ENCODE data around the gene SHANK1. TPM values are rescaled to one million over a fixed set of nuclear protein-coding genes. Genes with fewer than 3 reads are reported as not detected.

The SHANK1 gene
- polyA plus RNA-seq, 3 donors = not detected

- Mint-ChIP-seq H3K4me3 (no peak overlapping the region), H3K27me3 (ENCODE audit: low read depth in 3 of 3) (peaks cover 20 to 29% (median 24%) of the 10 kb centered on the region in 3 donors), H3K9me3 (peaks cover 0 to 3% (median 0%) of the 10 kb centered on the region in 7 donors), H3K27ac (no peak overlapping the region), H3K36me3 (no peaks in the 10 kb centered on the region), H3K4me1 (no peaks in the 10 kb centered on the region)
- DNase-seq = no peak
- Histone ChIP-seq H3K4me2 (replicated peaks; ENCODE audit: extremely low read depth, low read length, poor library complexity, severe bottlenecking) (no peak overlapping the region), H3K79me2 (ENCODE audit: insufficient read depth, low read length) (no peaks in the 10 kb centered on the region), H3K4me1 (ENCODE audit: control insufficient read depth in 1 of 2, insufficient read depth in 2 of 2, low read length in 2 of 2) (peaks cover 0 to under 1% of the 10 kb centered on the region in 2 donors), H3K27me3 (ENCODE audit: control insufficient read depth in 2 of 2, insufficient read depth in 2 of 2, low read length in 2 of 2) (peaks cover 2 to 13% of the 10 kb centered on the region in 2 donors), H3K36me3 (replicated peaks in 1 of 2; ENCODE audit: control insufficient read depth in 1 of 2, insufficient read depth in 2 of 2, low read length in 2 of 2) (no peaks in the 10 kb centered on the region), H3K4me3 (replicated peaks in 1 of 3; ENCODE audit: low read depth in 2 of 3, low read length in 3 of 3) (no peak overlapping the region), H3K9me3 (replicated peaks in 1 of 2; ENCODE audit: control insufficient read depth in 1 of 2, insufficient read depth in 1 of 2, low read length in 2 of 2) (no peaks in the 10 kb centered on the region), H3K27ac (ENCODE audit: low read depth in 1 of 2, low read length in 2 of 2) (no peak overlapping the region), H2AFZ (ENCODE audit: insufficient read depth, low read depth, low read length, poor library complexity, severe bottlenecking) (no peak overlapping the region), H3K9ac (ENCODE audit: insufficient read depth, low read length, poor library complexity, severe bottlenecking) (no peak overlapping the region), H4K20me1 (ENCODE audit: insufficient read depth, low read length) (no peaks in the 10 kb centered on the region)
- no peak for TF ChIP-seq CTCF (IDR thresholded peaks at IDR 0.05)
- intact Hi-C loops (cut with micrococcal nuclease) = no loop called here
- WGBS (ENCODE audit: insufficient coverage) = 29% methylated on average over 4 of the region's 6 CpGs
Measured at GRCh38 chr19:50712833-50713232, 6.8 kb downstream of the SHANK1 start.

- no peak overlapping the region for H3K4me3 ChIP-seq (replicated peaks in 1 of 3; ENCODE audit: low read depth in 2 of 3, low read length in 3 of 3)
- no peaks in the 10 kb centered on the region for H3K79me2 ChIP-seq (ENCODE audit: insufficient read depth, low read length)
- Mint-ChIP-seq H3K4me1 (no peaks in the 10 kb centered on the region), H3K9me3 (no peaks in the 10 kb centered on the region), H3K27me3 (ENCODE audit: low read depth in 3 of 3) (peaks cover 14 to 20% (median 16%) of the 10 kb centered on the region in 3 donors), H3K4me3 (no peak overlapping the region), H3K27ac (no peak overlapping the region), H3K36me3 (no peaks in the 10 kb centered on the region)
- intact Hi-C loops (cut with micrococcal nuclease) = no loop called here
- H3K36me3 ChIP-seq (replicated peaks in 1 of 2; ENCODE audit: control insufficient read depth in 1 of 2, insufficient read depth in 2 of 2, low read length in 2 of 2) = no peaks in the 10 kb centered on the region
- 95% methylated on average over 9 of the region's 9 CpGs for WGBS (ENCODE audit: insufficient coverage)
- no peaks in the 10 kb centered on the region for H3K9me3 ChIP-seq (replicated peaks in 1 of 2; ENCODE audit: control insufficient read depth in 1 of 2, insufficient read depth in 1 of 2, low read length in 2 of 2)
- H3K27ac ChIP-seq (ENCODE audit: low read depth in 1 of 2, low read length in 2 of 2) = no peak overlapping the region
- no peak for DNase-seq
- no peaks in the 10 kb centered on the region for H3K4me1 ChIP-seq (ENCODE audit: control insufficient read depth in 1 of 2, insufficient read depth in 2 of 2, low read length in 2 of 2)
- TF ChIP-seq CTCF (IDR thresholded peaks at IDR 0.05) = no peak
- no peak overlapping the region for H3K4me2 ChIP-seq (replicated peaks; ENCODE audit: extremely low read depth, low read length, poor library complexity, severe bottlenecking)
- H3K9ac ChIP-seq (ENCODE audit: insufficient read depth, low read length, poor library complexity, severe bottlenecking) = no peak overlapping the region
- H4K20me1 ChIP-seq (ENCODE audit: insufficient read depth, low read length) = no peaks in the 10 kb centered on the region
- H3K27me3 ChIP-seq (ENCODE audit: control insufficient read depth in 2 of 2, insufficient read depth in 2 of 2, low read length in 2 of 2) = peaks cover 0 to 3% of the 10 kb centered on the region in 2 donors
- no peak overlapping the region for H2AFZ ChIP-seq (ENCODE audit: insufficient read depth, low read depth, low read length, poor library complexity, severe bottlenecking)
Measured at GRCh38 chr19:50711805-50712204, 7.8 kb downstream of the SHANK1 start.
